Measurements from ENCODE around the gene TFDP1.

TFDP1 gene

DNA sequence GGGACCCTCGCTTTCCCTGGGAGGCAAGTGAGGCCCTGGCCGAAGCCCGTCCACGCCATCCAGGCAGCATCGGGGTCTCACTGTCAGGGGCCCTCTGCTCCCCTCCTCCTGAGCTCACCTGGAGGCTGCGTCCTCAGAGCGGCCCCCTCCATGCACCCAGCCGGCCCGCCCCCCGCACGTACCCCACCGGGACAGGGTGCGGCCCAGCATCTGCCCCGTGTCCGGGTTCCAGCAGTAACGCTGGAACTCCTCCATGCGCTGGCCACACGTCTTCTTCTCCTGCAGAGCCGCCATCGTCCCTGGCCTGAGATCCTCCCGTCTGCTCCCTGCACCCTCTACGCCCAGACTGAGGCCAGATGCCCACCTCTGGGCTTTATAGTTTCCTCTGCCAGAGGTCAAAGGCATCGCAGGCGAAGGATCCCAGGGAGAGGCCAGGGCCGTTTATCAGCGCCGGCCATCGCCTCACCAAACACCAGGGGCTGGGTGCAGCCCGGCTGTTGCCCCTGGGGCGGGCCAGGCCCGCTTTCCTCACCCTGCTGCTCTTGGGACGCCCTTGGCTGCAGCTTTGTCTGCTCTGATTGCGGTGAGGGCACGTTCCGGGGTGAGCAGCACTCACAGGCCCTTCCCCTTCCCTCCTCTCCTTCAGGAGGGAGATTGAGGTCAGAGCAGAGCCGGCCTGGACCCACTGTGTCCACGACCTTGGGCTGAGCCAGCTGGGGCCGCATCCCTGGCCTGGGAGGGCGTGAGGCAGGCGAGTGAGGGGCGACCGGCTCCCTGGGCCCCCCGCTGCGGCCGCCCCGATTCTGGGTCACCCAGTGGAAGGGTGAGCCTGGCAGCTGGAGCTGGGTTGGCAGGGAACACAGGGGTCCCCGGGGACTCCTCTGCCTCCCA is 73.5 kb downstream of the TFDP1 start, which contains the start of gene ATP4B:
Gene ATP4B (minus strand): TSS at position 348 of the 891 bp plus-strand sequence. CDS start 54 bp downstream, at position 294.
- no peak within 1 kb of the TSS for H3K23ac ChIP-seq (ENCODE audit: low read depth, low read length, poor library complexity)
- H3K36me3 ChIP-seq (replicated peaks in 1 of 2; ENCODE audit: control insufficient read depth in 2 of 2, insufficient read depth in 2 of 2, low read length in 2 of 2): no peaks in the 10 kb centered on the region
- no peak within 1 kb of the TSS for H3K4me3 ChIP-seq (ENCODE audit: low read length in 2 of 2)
- H3K9me3 ChIP-seq (replicated peaks in 1 of 2; ENCODE audit: control insufficient read depth in 2 of 2, insufficient read depth in 1 of 2, low read depth in 1 of 2, low read length in 2 of 2): no peaks in the 10 kb centered on the region
- no peaks in the 10 kb centered on the region for H3K79me1 ChIP-seq (ENCODE audit: low read depth, low read length)
- H2BK5ac ChIP-seq (ENCODE audit: low read length): peak within 1 kb of the TSS; percentile 75
- no peak within 1 kb of the TSS for H3K9ac ChIP-seq (ENCODE audit: low read depth, low read length, poor library complexity)
- H3K4ac ChIP-seq (ENCODE audit: low read length): peak within 1 kb of the TSS; percentile 76
- peaks cover 7 to 8% of the 10 kb centered on the region in 2 donors for H3K4me1 ChIP-seq (ENCODE audit: control insufficient read depth in 2 of 2, insufficient read depth in 1 of 2, low read depth in 1 of 2, low read length in 2 of 2)
- WGBS, 2 donors (ENCODE audit: extremely low coverage in 2 of 2, insufficient read length in 2 of 2, insufficient replicate concordance in 1 of 2): no CpG with 5 or more reads among the region's 47 CpGs
- H3K27me3 ChIP-seq (ENCODE audit: control insufficient read depth in 3 of 3, insufficient read depth in 3 of 3, low read depth in 1 of 3, low read length in 3 of 3): no peaks in the 10 kb centered on the region
- no peak within 1 kb of the TSS for H2BK120ac ChIP-seq (ENCODE audit: low read depth, low read length)
- peak within 1 kb of the TSS; percentile 95 for H2AK5ac ChIP-seq (ENCODE audit: low read depth, low read length)
- H3K14ac ChIP-seq (ENCODE audit: low read length): peak within 1 kb of the TSS; percentile 82
- H3K4me2 ChIP-seq (ENCODE audit: insufficient read depth, low read length, poor library complexity, severe bottlenecking): no peak within 1 kb of the TSS
- H2AFZ ChIP-seq (ENCODE audit: low read length): no peak within 1 kb of the TSS
- no peak within 1 kb of the TSS for H2BK12ac ChIP-seq (ENCODE audit: low read length)
- peak within 1 kb of the TSS; percentile 71 for H3K18ac ChIP-seq (ENCODE audit: low read length)
- DNase-seq (ENCODE audit: low spot score): no peak
- H3K27ac ChIP-seq (replicated peaks; ENCODE audit: low read length): no peak within 1 kb of the TSS
- peak within 1 kb of the TSS; percentile 43 for H4K91ac ChIP-seq (ENCODE audit: low read depth, low read length, poor library complexity)
- no peak within 1 kb of the TSS for H2BK15ac ChIP-seq (ENCODE audit: low read length)
- H4K8ac ChIP-seq (ENCODE audit: low read depth, low read length): no peak within 1 kb of the TSS

DNA sequence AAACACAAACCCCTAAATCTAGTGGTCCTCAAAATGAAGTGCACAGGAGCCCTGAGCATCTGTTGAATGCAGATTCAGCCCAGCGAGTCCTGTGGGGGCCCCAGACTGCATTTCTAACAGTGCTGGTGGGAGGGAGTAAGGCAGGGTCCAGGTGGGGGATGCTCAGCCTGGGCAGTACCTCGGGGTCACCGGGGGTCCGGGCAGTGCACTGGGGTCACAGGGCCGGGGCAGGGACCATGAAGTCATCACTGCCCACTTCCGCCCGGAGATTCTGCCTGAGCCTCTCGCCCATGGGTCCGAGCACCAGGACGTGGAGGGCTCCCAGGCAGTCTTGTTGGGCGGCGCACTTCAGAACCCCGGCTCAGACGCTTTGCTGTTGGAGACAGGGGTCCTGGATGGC is 74.3 kb downstream of the TFDP1 start:
- Histone ChIP-seq H3K36me3 (replicated peaks in 1 of 2; ENCODE audit: control insufficient read depth in 2 of 2, insufficient read depth in 2 of 2, low read length in 2 of 2) (no peaks in the 10 kb centered on the region), H2BK120ac (ENCODE audit: low read depth, low read length) (no peak overlapping the region), H3K9ac (ENCODE audit: low read depth, low read length, poor library complexity) (no peak overlapping the region), H3K14ac (ENCODE audit: low read length) (no peak overlapping the region), H3K4me1 (ENCODE audit: control insufficient read depth in 2 of 2, insufficient read depth in 1 of 2, low read depth in 1 of 2, low read length in 2 of 2) (peaks cover 3 to 8% of the 10 kb centered on the region in 2 donors), H2BK12ac (ENCODE audit: low read length) (no peak overlapping the region), H3K4me3 (ENCODE audit: low read length in 2 of 2) (no peak overlapping the region), H3K18ac (ENCODE audit: low read length) (peak overlapping the region; percentile 38), H3K79me1 (ENCODE audit: low read depth, low read length) (no peaks in the 10 kb centered on the region), H4K8ac (ENCODE audit: low read depth, low read length) (no peak overlapping the region), H2AFZ (ENCODE audit: low read length) (no peak overlapping the region), H2AK5ac (ENCODE audit: low read depth, low read length) (no peak overlapping the region), H4K91ac (ENCODE audit: low read depth, low read length, poor library complexity) (no peak overlapping the region), H3K27ac (replicated peaks; ENCODE audit: low read length) (no peak overlapping the region), H3K4ac (ENCODE audit: low read length) (no peak overlapping the region), H3K4me2 (ENCODE audit: insufficient read depth, low read length, poor library complexity, severe bottlenecking) (no peak overlapping the region), H2BK15ac (ENCODE audit: low read length) (no peak overlapping the region), H3K27me3 (ENCODE audit: control insufficient read depth in 3 of 3, insufficient read depth in 3 of 3, low read depth in 1 of 3, low read length in 3 of 3) (peaks cover 0 to 3% (median 0%) of the 10 kb centered on the region in 3 experiments), H3K23ac (ENCODE audit: low read depth, low read length, poor library complexity) (no peak overlapping the region), H2BK5ac (ENCODE audit: low read length) (peak overlapping the region; percentile 48), H3K9me3 (replicated peaks in 1 of 2; ENCODE audit: control insufficient read depth in 2 of 2, insufficient read depth in 1 of 2, low read depth in 1 of 2, low read length in 2 of 2) (no peaks in the 10 kb centered on the region)
- DNase-seq (ENCODE audit: low spot score): no peak
- no CpG with 5 or more reads among the region's 14 CpGs for WGBS, 2 donors (ENCODE audit: extremely low coverage in 2 of 2, insufficient read length in 2 of 2, insufficient replicate concordance in 1 of 2)

DNA sequence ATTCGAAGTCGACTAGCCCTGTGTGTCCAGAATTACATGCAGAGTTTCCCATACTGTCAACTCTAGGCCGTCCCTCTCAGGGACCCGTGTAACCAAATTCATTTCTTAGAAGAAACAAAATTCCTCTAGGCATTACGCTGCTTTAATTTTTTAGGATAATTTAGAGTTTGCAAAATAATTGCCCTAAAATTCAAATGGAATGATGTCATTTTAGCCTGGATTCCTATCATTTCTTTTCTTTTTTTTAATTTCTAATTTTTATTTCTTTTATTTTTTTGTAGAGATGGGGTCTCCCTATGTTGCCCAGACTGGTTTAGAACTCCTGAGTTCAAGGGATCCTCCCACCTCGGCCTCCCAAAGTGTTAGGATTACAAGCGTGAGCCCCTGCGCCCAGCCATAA is 74.8 kb downstream of the TFDP1 start:
- no peak for DNase-seq (ENCODE audit: low spot score)
- Histone ChIP-seq H4K8ac (ENCODE audit: low read depth, low read length) (no peak overlapping the region), H4K91ac (ENCODE audit: low read depth, low read length, poor library complexity) (no peak overlapping the region), H3K14ac (ENCODE audit: low read length) (no peak overlapping the region), H3K4me2 (ENCODE audit: insufficient read depth, low read length, poor library complexity, severe bottlenecking) (no peak overlapping the region), H3K4me3 (ENCODE audit: low read length in 2 of 2) (no peak overlapping the region), H3K36me3 (replicated peaks in 1 of 2; ENCODE audit: control insufficient read depth in 2 of 2, insufficient read depth in 2 of 2, low read length in 2 of 2) (no peaks in the 10 kb centered on the region), H2BK12ac (ENCODE audit: low read length) (no peak overlapping the region), H3K79me1 (ENCODE audit: low read depth, low read length) (no peaks in the 10 kb centered on the region), H2BK5ac (ENCODE audit: low read length) (peak overlapping the region; percentile 48), H3K9me3 (replicated peaks in 1 of 2; ENCODE audit: control insufficient read depth in 2 of 2, insufficient read depth in 1 of 2, low read depth in 1 of 2, low read length in 2 of 2) (no peaks in the 10 kb centered on the region), H3K9ac (ENCODE audit: low read depth, low read length, poor library complexity) (no peak overlapping the region), H3K4ac (ENCODE audit: low read length) (no peak overlapping the region), H2BK120ac (ENCODE audit: low read depth, low read length) (no peak overlapping the region), H2AFZ (ENCODE audit: low read length) (no peak overlapping the region), H3K27me3 (ENCODE audit: control insufficient read depth in 3 of 3, insufficient read depth in 3 of 3, low read depth in 1 of 3, low read length in 3 of 3) (peaks cover 0 to 3% (median 0%) of the 10 kb centered on the region in 3 experiments), H3K4me1 (ENCODE audit: control insufficient read depth in 2 of 2, insufficient read depth in 1 of 2, low read depth in 1 of 2, low read length in 2 of 2) (peaks cover 0 to 8% of the 10 kb centered on the region in 2 donors), H2BK15ac (ENCODE audit: low read length) (no peak overlapping the region), H3K27ac (replicated peaks; ENCODE audit: low read length) (no peak overlapping the region), H3K23ac (ENCODE audit: low read depth, low read length, poor library complexity) (no peak overlapping the region), H2AK5ac (ENCODE audit: low read depth, low read length) (no peak overlapping the region), H3K18ac (ENCODE audit: low read length) (no peak overlapping the region)
- WGBS, 2 donors (ENCODE audit: extremely low coverage in 2 of 2, insufficient read length in 2 of 2, insufficient replicate concordance in 1 of 2): no CpG with 5 or more reads among the region's 8 CpGs

DNA sequence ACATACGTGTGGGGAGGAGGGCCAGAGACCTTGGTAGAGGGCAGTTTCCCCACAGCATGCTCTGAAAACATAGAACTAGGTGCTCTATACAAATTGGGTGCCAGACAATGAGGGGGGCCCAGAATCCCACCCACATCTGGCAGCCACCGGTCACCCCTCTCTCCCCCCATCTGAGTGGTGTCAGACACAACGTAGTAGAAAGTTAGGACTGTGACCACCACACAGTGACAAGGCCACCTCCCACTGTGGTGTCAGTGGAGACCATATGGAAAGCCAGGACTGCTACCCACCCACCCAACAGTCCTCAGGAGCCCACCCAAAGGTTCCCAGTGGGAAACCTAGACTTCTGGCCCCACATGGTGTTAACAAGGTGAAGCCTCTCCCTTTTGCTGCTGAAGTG is 75.5 kb downstream of the TFDP1 start:
- no peak overlapping the region for H2BK5ac ChIP-seq (ENCODE audit: low read length)
- H3K4me3 ChIP-seq (ENCODE audit: low read length in 2 of 2): no peak overlapping the region
- no peak overlapping the region for H3K18ac ChIP-seq (ENCODE audit: low read length)
- H3K4me2 ChIP-seq (ENCODE audit: insufficient read depth, low read length, poor library complexity, severe bottlenecking): no peak overlapping the region
- H3K79me1 ChIP-seq (ENCODE audit: low read depth, low read length): no peaks in the 10 kb centered on the region
- no peak overlapping the region for H2BK12ac ChIP-seq (ENCODE audit: low read length)
- H3K23ac ChIP-seq (ENCODE audit: low read depth, low read length, poor library complexity): no peak overlapping the region
- H2AK5ac ChIP-seq (ENCODE audit: low read depth, low read length): no peak overlapping the region
- no CpG with 5 or more reads among the region's 3 CpGs for WGBS, 2 donors (ENCODE audit: extremely low coverage in 2 of 2, insufficient read length in 2 of 2, insufficient replicate concordance in 1 of 2)
- H3K36me3 ChIP-seq (replicated peaks in 1 of 2; ENCODE audit: control insufficient read depth in 2 of 2, insufficient read depth in 2 of 2, low read length in 2 of 2): no peaks in the 10 kb centered on the region
- no peak overlapping the region for H2AFZ ChIP-seq (ENCODE audit: low read length)
- H3K27me3 ChIP-seq (ENCODE audit: control insufficient read depth in 3 of 3, insufficient read depth in 3 of 3, low read depth in 1 of 3, low read length in 3 of 3): peaks cover 0 to 3% (median 0%) of the 10 kb centered on the region in 3 experiments
- H4K91ac ChIP-seq (ENCODE audit: low read depth, low read length, poor library complexity): no peak overlapping the region
- peaks cover 0 to 8% of the 10 kb centered on the region in 2 donors for H3K4me1 ChIP-seq (ENCODE audit: control insufficient read depth in 2 of 2, insufficient read depth in 1 of 2, low read depth in 1 of 2, low read length in 2 of 2)
- no peak overlapping the region for H4K8ac ChIP-seq (ENCODE audit: low read depth, low read length)
- H3K9me3 ChIP-seq (replicated peaks in 1 of 2; ENCODE audit: control insufficient read depth in 2 of 2, insufficient read depth in 1 of 2, low read depth in 1 of 2, low read length in 2 of 2): no peaks in the 10 kb centered on the region
- no peak overlapping the region for H3K4ac ChIP-seq (ENCODE audit: low read length)
- no peak overlapping the region for H3K9ac ChIP-seq (ENCODE audit: low read depth, low read length, poor library complexity)
- H3K14ac ChIP-seq (ENCODE audit: low read length): no peak overlapping the region
- H2BK15ac ChIP-seq (ENCODE audit: low read length): no peak overlapping the region
- no peak for DNase-seq (ENCODE audit: low spot score)
- no peak overlapping the region for H3K27ac ChIP-seq (replicated peaks; ENCODE audit: low read length)
- no peak overlapping the region for H2BK120ac ChIP-seq (ENCODE audit: low read depth, low read length)

Data from neuronal stem cell (in vitro differentiated cells).